ENCODE measurements around the gene KSR1.

GRCh38 chr17:27455236-27455913 lies 873 bp upstream of the KSR1 start:
- TF ChIP-seq CTCF (conservative IDR thresholded peaks at IDR 0.05; ENCODE audit: low read depth in 2 of 2) (no peak), EZH2 (IDR thresholded peaks at IDR 0.05; ENCODE audit: low read depth, unreplicated experiment) (no peak)
